ENCODE measurements around the gene ATP2A2.

DNA sequence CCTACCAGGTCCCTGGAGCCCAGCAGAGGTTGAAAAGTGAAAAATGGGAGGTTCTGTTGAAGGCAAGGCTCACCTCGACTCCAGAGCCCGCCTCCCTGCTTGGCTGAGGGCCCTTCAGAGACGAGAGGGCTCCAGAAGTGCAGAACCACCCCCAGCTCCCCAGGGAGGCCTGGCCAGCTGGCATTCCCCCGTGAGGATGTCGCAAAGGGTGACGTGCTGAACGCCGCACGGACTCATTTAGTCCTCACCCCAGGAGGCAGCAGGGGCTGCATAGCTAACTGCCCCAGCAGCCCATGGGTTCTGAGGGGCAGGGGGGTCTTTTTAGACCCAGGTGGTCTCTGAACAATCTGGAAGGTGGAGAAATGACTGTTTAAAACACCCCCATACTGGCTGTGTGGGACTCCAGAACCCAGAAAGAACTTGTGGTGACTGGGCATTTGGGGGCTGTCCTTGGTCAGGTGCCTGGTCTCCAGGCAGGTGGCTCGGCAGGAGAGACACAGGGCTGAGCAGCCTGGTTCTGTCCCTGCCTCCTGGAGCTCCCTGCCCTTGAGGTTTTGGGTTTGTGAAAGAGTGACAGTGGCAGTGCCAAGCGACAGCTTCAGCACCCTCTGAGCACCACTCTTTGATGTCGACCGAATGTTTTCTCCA is 90.5 kb downstream of the ATP2A2 start:
- TF ChIP-seq, protein P1, sequence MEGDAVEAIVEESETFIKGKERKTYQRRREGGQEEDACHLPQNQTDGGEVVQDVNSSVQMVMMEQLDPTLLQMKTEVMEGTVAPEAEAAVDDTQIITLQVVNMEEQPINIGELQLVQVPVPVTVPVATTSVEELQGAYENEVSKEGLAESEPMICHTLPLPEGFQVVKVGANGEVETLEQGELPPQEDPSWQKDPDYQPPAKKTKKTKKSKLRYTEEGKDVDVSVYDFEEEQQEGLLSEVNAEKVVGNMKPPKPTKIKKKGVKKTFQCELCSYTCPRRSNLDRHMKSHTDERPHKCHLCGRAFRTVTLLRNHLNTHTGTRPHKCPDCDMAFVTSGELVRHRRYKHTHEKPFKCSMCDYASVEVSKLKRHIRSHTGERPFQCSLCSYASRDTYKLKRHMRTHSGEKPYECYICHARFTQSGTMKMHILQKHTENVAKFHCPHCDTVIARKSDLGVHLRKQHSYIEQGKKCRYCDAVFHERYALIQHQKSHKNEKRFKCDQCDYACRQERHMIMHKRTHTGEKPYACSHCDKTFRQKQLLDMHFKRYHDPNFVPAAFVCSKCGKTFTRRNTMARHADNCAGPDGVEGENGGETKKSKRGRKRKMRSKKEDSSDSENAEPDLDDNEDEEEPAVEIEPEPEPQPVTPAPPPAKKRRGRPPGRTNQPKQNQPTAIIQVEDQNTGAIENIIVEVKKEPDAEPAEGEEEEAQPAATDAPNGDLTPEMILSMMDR (IDR thresholded peaks at IDR 0.05), result no peak
- no peak for TF ChIP-seq POLR2A (IDR thresholded peaks at IDR 0.05)
